ENCODE results near the gene PLXNA4. TPM values are rescaled to one million over a fixed set of nuclear protein-coding genes. Genes with fewer than 3 reads are reported as not detected.

PLXNA4 gene
- total RNA-seq, 1 donor from 2014 or later: 16.2 TPM

- Mint-ChIP-seq H3K9me3 (ENCODE audit: unreplicated experiment) (peaks cover 6% of the 10 kb centered on the region), H3K4me1 (ENCODE audit: low read depth, unreplicated experiment) (peaks cover 6% of the 10 kb centered on the region), H3K27ac (ENCODE audit: unreplicated experiment) (no peak overlapping the region), H3K36me3 (ENCODE audit: unreplicated experiment) (no peaks in the 10 kb centered on the region), H3K27me3 (ENCODE audit: unreplicated experiment) (peaks cover 2% of the 10 kb centered on the region), H3K4me3 (ENCODE audit: unreplicated experiment) (no peak overlapping the region)
- TF ChIP-seq, protein P1, sequence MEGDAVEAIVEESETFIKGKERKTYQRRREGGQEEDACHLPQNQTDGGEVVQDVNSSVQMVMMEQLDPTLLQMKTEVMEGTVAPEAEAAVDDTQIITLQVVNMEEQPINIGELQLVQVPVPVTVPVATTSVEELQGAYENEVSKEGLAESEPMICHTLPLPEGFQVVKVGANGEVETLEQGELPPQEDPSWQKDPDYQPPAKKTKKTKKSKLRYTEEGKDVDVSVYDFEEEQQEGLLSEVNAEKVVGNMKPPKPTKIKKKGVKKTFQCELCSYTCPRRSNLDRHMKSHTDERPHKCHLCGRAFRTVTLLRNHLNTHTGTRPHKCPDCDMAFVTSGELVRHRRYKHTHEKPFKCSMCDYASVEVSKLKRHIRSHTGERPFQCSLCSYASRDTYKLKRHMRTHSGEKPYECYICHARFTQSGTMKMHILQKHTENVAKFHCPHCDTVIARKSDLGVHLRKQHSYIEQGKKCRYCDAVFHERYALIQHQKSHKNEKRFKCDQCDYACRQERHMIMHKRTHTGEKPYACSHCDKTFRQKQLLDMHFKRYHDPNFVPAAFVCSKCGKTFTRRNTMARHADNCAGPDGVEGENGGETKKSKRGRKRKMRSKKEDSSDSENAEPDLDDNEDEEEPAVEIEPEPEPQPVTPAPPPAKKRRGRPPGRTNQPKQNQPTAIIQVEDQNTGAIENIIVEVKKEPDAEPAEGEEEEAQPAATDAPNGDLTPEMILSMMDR (IDR thresholded peaks at IDR 0.05; ENCODE audit: partially characterized antibody, unreplicated experiment): no peak
- no peak for DNase-seq
These were observed 137.3 kb downstream of the PLXNA4 start for GRCh38 chr7:132438926-132439325.

GRCh38 chr7:132437730-132438129 is 138.5 kb downstream of the PLXNA4 start:
- H3K27ac Mint-ChIP-seq (ENCODE audit: unreplicated experiment): no peak overlapping the region
- no peak for DNase-seq
- H3K4me3 Mint-ChIP-seq (ENCODE audit: unreplicated experiment): no peak overlapping the region
- H3K4me1 Mint-ChIP-seq (ENCODE audit: low read depth, unreplicated experiment): peaks cover 6% of the 10 kb centered on the region
- H3K27me3 Mint-ChIP-seq (ENCODE audit: unreplicated experiment): peaks cover 2% of the 10 kb centered on the region
- H3K36me3 Mint-ChIP-seq (ENCODE audit: unreplicated experiment): no peaks in the 10 kb centered on the region
- no peaks in the 10 kb centered on the region for H3K9me3 Mint-ChIP-seq (ENCODE audit: unreplicated experiment)
- TF ChIP-seq, protein P1 (IDR thresholded peaks at IDR 0.05; ENCODE audit: partially characterized antibody, unreplicated experiment): no peak

- no peak overlapping the region for H3K27ac Mint-ChIP-seq (ENCODE audit: unreplicated experiment)
- no peaks in the 10 kb centered on the region for H3K36me3 Mint-ChIP-seq (ENCODE audit: unreplicated experiment)
- peaks cover 2% of the 10 kb centered on the region for H3K27me3 Mint-ChIP-seq (ENCODE audit: unreplicated experiment)
- peaks cover 6% of the 10 kb centered on the region for H3K4me1 Mint-ChIP-seq (ENCODE audit: low read depth, unreplicated experiment)
- no peaks in the 10 kb centered on the region for H3K9me3 Mint-ChIP-seq (ENCODE audit: unreplicated experiment)
- H3K4me3 Mint-ChIP-seq (ENCODE audit: unreplicated experiment): no peak overlapping the region
- no peak for DNase-seq
- TF ChIP-seq, protein P1 (IDR thresholded peaks at IDR 0.05; ENCODE audit: partially characterized antibody, unreplicated experiment): no peak
These were observed 140.1 kb downstream of the PLXNA4 start for GRCh38 chr7:132436121-132436520.

GRCh38 chr7:132435016-132435990 is 141.0 kb downstream of the PLXNA4 start:
- Mint-ChIP-seq H3K27ac (ENCODE audit: unreplicated experiment) (no peak overlapping the region), H3K27me3 (ENCODE audit: unreplicated experiment) (peaks cover 2% of the 10 kb centered on the region), H3K36me3 (ENCODE audit: unreplicated experiment) (no peaks in the 10 kb centered on the region), H3K4me1 (ENCODE audit: low read depth, unreplicated experiment) (peaks cover 6% of the 10 kb centered on the region), H3K9me3 (ENCODE audit: unreplicated experiment) (peaks cover 3% of the 10 kb centered on the region), H3K4me3 (ENCODE audit: unreplicated experiment) (no peak overlapping the region)
- TF ChIP-seq, protein P1 (IDR thresholded peaks at IDR 0.05; ENCODE audit: partially characterized antibody, unreplicated experiment): no peak
- DNase-seq: no peak

DNA sequence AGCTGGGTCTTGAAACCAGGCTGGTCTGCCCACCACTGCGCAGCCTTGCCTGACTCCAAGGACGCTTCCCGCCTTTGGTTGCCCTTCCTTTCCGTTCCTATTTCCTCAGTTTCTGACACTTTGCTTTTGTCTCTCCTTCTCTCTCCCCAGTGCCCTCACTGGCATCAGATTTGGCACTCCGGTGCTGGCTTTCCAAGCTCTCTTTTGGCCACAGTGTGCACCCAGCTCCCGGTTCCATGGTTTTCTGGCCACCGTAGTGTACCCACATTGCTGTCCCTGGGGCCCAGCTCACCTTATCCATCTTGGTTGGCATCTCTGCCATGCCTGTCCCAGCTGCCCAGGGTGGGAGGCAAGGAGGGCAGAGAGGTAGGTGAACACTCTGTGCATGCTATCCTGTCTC is 142.2 kb downstream of the PLXNA4 start:
- Mint-ChIP-seq H3K27ac (ENCODE audit: unreplicated experiment) (no peak overlapping the region), H3K9me3 (ENCODE audit: unreplicated experiment) (peaks cover 3% of the 10 kb centered on the region), H3K4me3 (ENCODE audit: unreplicated experiment) (no peak overlapping the region), H3K27me3 (ENCODE audit: unreplicated experiment) (peaks cover 2% of the 10 kb centered on the region), H3K36me3 (ENCODE audit: unreplicated experiment) (no peaks in the 10 kb centered on the region), H3K4me1 (ENCODE audit: low read depth, unreplicated experiment) (peaks cover 6% of the 10 kb centered on the region)
- no peak for DNase-seq
- TF ChIP-seq, protein P1 (IDR thresholded peaks at IDR 0.05; ENCODE audit: partially characterized antibody, unreplicated experiment): no peak
